Measurements from ENCODE around the gene NBEA. TPM values are rescaled to one million over a fixed set of nuclear protein-coding genes. Genes with fewer than 3 reads are reported as not detected.

The NBEA gene
- total RNA-seq, 1 donor from 2014 or later: 6.6 TPM

DNA sequence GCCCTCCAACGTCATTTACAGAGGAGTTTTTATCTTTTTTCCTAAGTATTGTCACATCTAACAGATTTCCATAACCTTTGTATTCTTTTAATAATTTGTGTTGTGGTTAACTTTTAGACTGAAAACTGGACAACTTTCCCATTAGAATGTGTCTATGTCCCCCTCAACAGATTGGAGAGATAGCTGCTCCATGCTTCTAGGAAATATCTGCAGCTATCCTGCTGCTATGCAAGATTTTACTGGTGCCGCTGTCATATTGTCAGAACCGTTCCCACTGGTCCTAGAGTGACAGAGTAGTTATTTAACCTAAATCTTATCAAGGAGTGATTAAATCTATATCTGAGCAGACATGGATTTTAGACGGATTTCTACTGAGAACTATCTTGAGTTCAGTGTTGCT, 404.4 kb downstream of the NBEA start:
- Histone ChIP-seq H3K27me3 (ENCODE audit: low read depth) (no peaks in the 10 kb centered on the region), H3K4me3 (no peak overlapping the region), H3K9me3 (no peaks in the 10 kb centered on the region), H3K36me3 (no peaks in the 10 kb centered on the region), H3K4me1 (no peaks in the 10 kb centered on the region), H3K27ac (no peak overlapping the region)
- TF ChIP-seq, protein P1, sequence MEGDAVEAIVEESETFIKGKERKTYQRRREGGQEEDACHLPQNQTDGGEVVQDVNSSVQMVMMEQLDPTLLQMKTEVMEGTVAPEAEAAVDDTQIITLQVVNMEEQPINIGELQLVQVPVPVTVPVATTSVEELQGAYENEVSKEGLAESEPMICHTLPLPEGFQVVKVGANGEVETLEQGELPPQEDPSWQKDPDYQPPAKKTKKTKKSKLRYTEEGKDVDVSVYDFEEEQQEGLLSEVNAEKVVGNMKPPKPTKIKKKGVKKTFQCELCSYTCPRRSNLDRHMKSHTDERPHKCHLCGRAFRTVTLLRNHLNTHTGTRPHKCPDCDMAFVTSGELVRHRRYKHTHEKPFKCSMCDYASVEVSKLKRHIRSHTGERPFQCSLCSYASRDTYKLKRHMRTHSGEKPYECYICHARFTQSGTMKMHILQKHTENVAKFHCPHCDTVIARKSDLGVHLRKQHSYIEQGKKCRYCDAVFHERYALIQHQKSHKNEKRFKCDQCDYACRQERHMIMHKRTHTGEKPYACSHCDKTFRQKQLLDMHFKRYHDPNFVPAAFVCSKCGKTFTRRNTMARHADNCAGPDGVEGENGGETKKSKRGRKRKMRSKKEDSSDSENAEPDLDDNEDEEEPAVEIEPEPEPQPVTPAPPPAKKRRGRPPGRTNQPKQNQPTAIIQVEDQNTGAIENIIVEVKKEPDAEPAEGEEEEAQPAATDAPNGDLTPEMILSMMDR (IDR thresholded peaks at IDR 0.05): no peak
- ATAC-seq (no peak), DNase-seq (no peak)
- intact Hi-C loops (cut with DNase I): no loop called here

DNA sequence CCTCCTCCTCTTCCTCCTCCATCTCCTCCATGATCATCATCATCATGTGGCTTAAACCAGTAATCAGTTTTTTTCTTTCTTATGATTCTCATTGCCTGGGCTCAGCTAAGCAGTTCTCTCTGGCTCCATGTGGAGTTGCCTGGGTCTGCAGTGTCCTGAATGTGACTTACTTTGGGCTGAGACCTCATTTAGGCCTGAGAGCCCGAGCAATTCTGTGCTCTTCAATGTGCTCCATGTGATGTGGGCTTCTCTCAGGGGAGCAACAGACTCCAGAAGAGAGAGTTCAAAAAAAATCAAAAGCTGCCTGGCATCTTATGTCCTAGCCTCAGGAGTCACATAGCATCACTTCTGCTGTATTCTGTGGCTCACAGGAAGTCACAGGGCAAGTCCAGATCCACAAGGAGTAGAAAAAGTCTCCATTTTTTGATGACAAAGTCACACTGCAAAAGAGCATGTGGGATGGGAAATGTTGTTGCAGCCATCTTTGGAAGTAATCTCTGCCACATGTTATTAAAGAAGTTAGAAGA, 405.7 kb downstream of the NBEA start:
- Histone ChIP-seq H3K36me3 (no peaks in the 10 kb centered on the region), H3K4me3 (no peak overlapping the region), H3K27me3 (ENCODE audit: low read depth) (no peaks in the 10 kb centered on the region), H3K9me3 (no peaks in the 10 kb centered on the region), H3K27ac (no peak overlapping the region), H3K4me1 (no peaks in the 10 kb centered on the region)
- TF ChIP-seq, protein P1 (IDR thresholded peaks at IDR 0.05): no peak
- intact Hi-C loops (cut with DNase I): no loop called here
- DNase-seq: no peak
- no peak for ATAC-seq

DNA sequence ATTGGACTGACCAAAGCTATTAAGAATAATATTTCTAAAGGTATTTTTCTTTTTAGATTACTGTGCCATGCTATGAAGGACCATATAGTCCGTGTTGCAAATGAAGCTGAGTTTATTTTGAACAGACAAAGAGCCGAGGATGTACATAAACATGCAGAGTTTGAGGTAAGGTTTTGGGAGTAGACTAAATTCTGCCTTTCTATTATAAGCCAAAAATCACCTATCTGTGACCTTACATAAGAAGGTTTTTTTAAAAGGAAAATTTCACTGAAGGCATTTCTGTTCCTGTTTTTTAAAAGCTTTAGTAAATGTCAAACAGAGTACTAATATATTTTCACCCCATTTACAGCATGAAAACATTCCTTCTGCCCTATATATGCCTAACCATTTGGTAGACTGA, 407.0 kb downstream of the NBEA start:
- Histone ChIP-seq H3K36me3 (no peaks in the 10 kb centered on the region), H3K27me3 (ENCODE audit: low read depth) (no peaks in the 10 kb centered on the region), H3K27ac (no peak overlapping the region), H3K4me1 (no peaks in the 10 kb centered on the region), H3K9me3 (no peaks in the 10 kb centered on the region), H3K4me3 (no peak overlapping the region)
- DNase-seq (no peak), ATAC-seq (no peak)
- intact Hi-C loops (cut with DNase I): no loop called here
- TF ChIP-seq, protein P1 (IDR thresholded peaks at IDR 0.05): no peak

DNA sequence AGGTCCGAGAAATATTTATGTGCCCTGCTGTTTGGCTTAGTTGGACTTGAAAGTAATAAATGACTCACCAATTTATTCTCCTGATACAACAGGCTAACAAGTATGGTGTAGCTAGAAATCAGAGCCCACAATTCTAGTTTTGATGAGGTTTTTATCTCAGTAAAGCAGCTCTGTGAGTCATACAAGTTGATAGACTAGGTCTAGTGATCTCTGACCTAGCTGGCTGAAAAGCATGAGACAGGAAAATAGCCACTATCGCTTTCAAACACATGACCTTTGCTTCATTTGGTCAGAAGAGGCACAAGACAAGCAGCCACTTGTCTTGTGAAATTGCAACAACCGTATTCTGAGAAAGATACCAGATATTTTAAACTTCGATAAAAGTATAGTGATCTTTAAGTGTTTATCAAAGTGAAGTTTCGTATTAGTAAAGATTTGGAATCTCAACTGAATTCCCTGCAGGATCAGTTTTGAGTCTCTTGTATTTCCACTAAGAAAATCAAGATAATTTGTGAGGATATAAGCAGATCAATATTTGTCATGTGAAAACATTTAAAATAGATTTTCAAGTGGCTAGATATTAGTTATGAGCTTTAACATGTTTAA, 407.7 kb downstream of the NBEA start:
- ATAC-seq (peak in 1 of 2 donors; percentile 11), DNase-seq (no peak)
- Histone ChIP-seq H3K36me3 (no peaks in the 10 kb centered on the region), H3K4me3 (no peak overlapping the region), H3K27me3 (ENCODE audit: low read depth) (no peaks in the 10 kb centered on the region), H3K4me1 (no peaks in the 10 kb centered on the region), H3K27ac (no peak overlapping the region), H3K9me3 (no peaks in the 10 kb centered on the region)
- TF ChIP-seq, protein P1 (IDR thresholded peaks at IDR 0.05): no peak
- intact Hi-C loops (cut with DNase I): no loop called here

DNA sequence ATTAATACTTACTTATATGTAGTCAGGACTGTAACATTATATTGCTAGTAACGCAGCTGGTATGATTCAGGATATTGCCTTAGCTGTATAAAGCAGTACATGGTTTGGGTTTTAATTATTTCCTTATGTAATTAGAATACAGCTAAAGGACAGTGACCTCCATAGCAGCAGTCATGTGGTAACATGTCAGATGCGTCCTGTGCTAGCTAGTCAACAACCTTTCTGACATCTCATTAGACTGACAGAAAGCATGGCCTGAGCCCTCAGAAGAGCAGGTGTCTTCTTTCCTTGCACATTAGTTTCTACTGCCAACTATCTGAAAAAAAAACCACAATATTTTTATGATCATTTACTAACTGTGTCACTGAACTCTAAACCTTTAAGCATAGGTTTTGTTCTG, 412.2 kb downstream of the NBEA start:
- Histone ChIP-seq H3K4me1 (no peaks in the 10 kb centered on the region), H3K27ac (no peak overlapping the region), H3K9me3 (no peaks in the 10 kb centered on the region), H3K36me3 (no peaks in the 10 kb centered on the region), H3K4me3 (no peak overlapping the region), H3K27me3 (ENCODE audit: low read depth) (no peaks in the 10 kb centered on the region)
- TF ChIP-seq, protein P1 (IDR thresholded peaks at IDR 0.05): no peak
- DNase-seq: no peak
- no peak for ATAC-seq
- intact Hi-C loops (cut with DNase I): no loop called here
